H1 (cell line): ENCODE measurements around the gene GABARAPL2. TPM values are rescaled to one million over a fixed set of nuclear protein-coding genes. Genes with fewer than 3 reads are reported as not detected.

ENCODE experiments used
- CTCF ChIA-PET: fragments of 300-600 bp; sonication (Branson Sonifier 250); formaldehyde crosslinking; loops from one replicate; lab custom pipeline; 2021; ENCODE audit not compliant: partially characterized antibody; lab: Charles Lee
- POLR2A ChIA-PET: fragments of 300-600 bp; sonication (Branson Sonifier 250); formaldehyde crosslinking; loops from one replicate; lab custom pipeline; 2021; ENCODE audit warnings: inconsistent platforms; ENCODE audit not compliant: partially characterized antibody; lab: Charles Lee
- DNase-seq, 2 experiments: peaks; one replicate each; pipeline versions ENCODE4 v3.0.0 to v3.0.0-alpha.2; 2010 to 2022; ENCODE audit warnings: low spot score in 2 of 2, low read depth in 1 of 2, mixed read lengths in 1 of 2
- FAIRE-seq: peaks from 2 replicates; lab custom pipeline; 2011; peaks lifted over from hg19 to GRCh38; lab: Jason Lieb, UNC
- H2AFZ ChIP-seq: 2 replicates; pipeline ENCODE4 v1.8.1; 2012; ENCODE audit warnings: low read length, inconsistent platforms
- H2AK5ac ChIP-seq: 2 replicates; pipeline ENCODE4 v1.6.1; 2013; ENCODE audit warnings: low read depth, low read length
- H2BK120ac ChIP-seq: replicated peaks from 2 replicates; pipeline ENCODE3; 2013; ENCODE audit warnings: low read depth, low read length, inconsistent platforms
- H2BK12ac ChIP-seq: 2 replicates; pipeline ENCODE4 v1.6.1; 2013; ENCODE audit warnings: low read depth, low read length
- H2BK15ac ChIP-seq: 2 replicates; pipeline ENCODE4 v1.6.1; 2013; ENCODE audit warnings: low read length
- H2BK20ac ChIP-seq: 2 replicates; pipeline ENCODE4 v1.6.1; 2013; ENCODE audit warnings: low read length
- H2BK5ac ChIP-seq: 2 replicates; pipeline ENCODE4 v1.6.1; 2013; ENCODE audit warnings: low read depth, low read length
- H3K14ac ChIP-seq: 2 replicates; pipeline ENCODE4 v1.6.1; 2013; ENCODE audit warnings: inconsistent platforms; ENCODE audit not compliant: insufficient read length
- H3K18ac ChIP-seq: 2 replicates; pipeline ENCODE4 v1.6.1; 2013; ENCODE audit warnings: low read length; ENCODE audit errors: extremely low read depth
- H3K23ac ChIP-seq: 2 replicates; pipeline ENCODE4 v1.6.1; 2013; ENCODE audit warnings: inconsistent platforms; ENCODE audit not compliant: insufficient read length
- H3K23me2 ChIP-seq: 2 replicates; pipeline ENCODE4 v1.6.1; 2013; ENCODE audit warnings: low read depth, low read length
- H3K27ac ChIP-seq: 2 replicates; pipeline ENCODE4 v1.6.1; 2011; ENCODE audit warnings: low read depth, low read length, inconsistent platforms
- H3K27me3 ChIP-seq, 4 experiments: replicated peaks in 1 of 4; 1 replicate in 1 of 4; 2 replicates in 3 of 4; pipeline versions ENCODE4 v1.6.1 to v1.8.1; 2011 to 2013; ENCODE audit warnings: low read length in 3 of 4, mild to moderate bottlenecking in 3 of 4, inconsistent platforms in 2 of 4, mixed read lengths in 2 of 4, moderate library complexity in 1 of 4; ENCODE audit not compliant: control insufficient read depth in 3 of 4, insufficient read depth in 3 of 4; ENCODE audit errors: extremely low read depth in 1 of 4
- H3K36me3 ChIP-seq, 4 experiments: 2 replicates each; pipeline versions ENCODE4 v1.6.1 to v1.8.1; 2011 to 2013; ENCODE audit warnings: mild to moderate bottlenecking in 4 of 4, low read length in 3 of 4, moderate library complexity in 2 of 4, control low read depth in 1 of 4, inconsistent platforms in 1 of 4; ENCODE audit not compliant: insufficient read depth in 4 of 4, control insufficient read depth in 2 of 4
- H3K4ac ChIP-seq: replicated peaks from 2 replicates; pipeline ENCODE3; 2013; ENCODE audit warnings: low read length, low read depth, mixed read lengths, inconsistent platforms; ENCODE audit not compliant: insufficient read length
- H3K4me1 ChIP-seq, 4 experiments: replicated peaks in 1 of 4; 1 replicate in 1 of 4; 2 replicates in 3 of 4; pipeline versions ENCODE4 v1.6.1 to v1.8.1; 2011 to 2013; ENCODE audit warnings: low read length in 3 of 4, inconsistent platforms in 2 of 4, mixed read lengths in 1 of 4; ENCODE audit not compliant: insufficient read depth in 4 of 4, control insufficient read depth in 3 of 4
- H3K4me2 ChIP-seq, 2 experiments: 2 replicates each; pipeline versions ENCODE4 v1.6.1 to v1.8.1; 2011 to 2013; ENCODE audit warnings: low read depth in 2 of 2, low read length in 2 of 2, control low read depth in 1 of 2, inconsistent platforms in 1 of 2, mild to moderate bottlenecking in 1 of 2; ENCODE audit not compliant: insufficient read depth in 1 of 2
- H3K4me3 ChIP-seq, 4 experiments: fragments of 200-600, 300-600 bp in 1 of 4; sonication (generic), shearing (Covaris generic), sonication (Bioruptor Twin) in 1 of 4; 2 replicates each; pipeline versions ENCODE4 v1.5.1 to v1.8.1; 2011 to 2016; ENCODE audit warnings: low read length in 4 of 4, low read depth in 3 of 4, control low read depth in 2 of 4, inconsistent platforms in 2 of 4, mild to moderate bottlenecking in 2 of 4, mixed read lengths in 1 of 4, moderate library complexity in 1 of 4; ENCODE audit not compliant: insufficient read depth in 2 of 4; ENCODE audit errors: extremely low read depth in 1 of 4
- H3K56ac ChIP-seq: replicated peaks from 2 replicates; pipeline ENCODE3; 2013; ENCODE audit warnings: low read depth, mild to moderate bottlenecking, mixed read lengths, low read length, inconsistent platforms; ENCODE audit not compliant: insufficient read length
- H3K79me1 ChIP-seq: 2 replicates; pipeline ENCODE4 v1.6.1; 2013; ENCODE audit warnings: low read depth, low read length, control low read depth
- H3K79me2 ChIP-seq, 2 experiments: 2 replicates each; pipeline versions ENCODE4 v1.6.1 to v1.8.1; 2012 to 2013; ENCODE audit warnings: low read length in 2 of 2, mild to moderate bottlenecking in 2 of 2, inconsistent platforms in 1 of 2; ENCODE audit not compliant: insufficient read depth in 2 of 2, control insufficient read depth in 1 of 2
- H3K9ac ChIP-seq, 4 experiments: replicated peaks in 1 of 4; 1 replicate in 1 of 4; 2 replicates in 3 of 4; pipeline versions ENCODE4 v1.6.1 to v1.8.1; 2011 to 2013; ENCODE audit warnings: low read depth in 3 of 4, low read length in 3 of 4, control low read depth in 2 of 4, mild to moderate bottlenecking in 2 of 4, moderate library complexity in 2 of 4, inconsistent platforms in 1 of 4; ENCODE audit errors: extremely low read depth in 1 of 4
- H3K9me3 ChIP-seq, 2 experiments: 2 replicates each; pipeline versions ENCODE4 v1.6.1 to v1.8.1; 2012 to 2013; ENCODE audit warnings: mild to moderate bottlenecking in 2 of 2, moderate library complexity in 2 of 2, control low read depth in 1 of 2, inconsistent platforms in 1 of 2, low read depth in 1 of 2, low read length in 1 of 2, mixed read lengths in 1 of 2; ENCODE audit not compliant: insufficient read depth in 2 of 2
- H4K20me1 ChIP-seq, 2 experiments: replicated peaks in 1 of 2; 2 replicates each; pipeline versions ENCODE3 to v1.8.1; 2011 to 2013; ENCODE audit warnings: inconsistent platforms in 2 of 2, low read length in 2 of 2, mild to moderate bottlenecking in 1 of 2; ENCODE audit not compliant: insufficient read depth in 2 of 2, control insufficient read depth in 1 of 2
- H4K5ac ChIP-seq: 2 replicates; pipeline ENCODE4 v1.6.1; 2013; ENCODE audit warnings: low read length, low read depth, mixed read lengths, inconsistent platforms; ENCODE audit not compliant: insufficient read length
- H4K8ac ChIP-seq: 2 replicates; pipeline ENCODE4 v1.8.0; 2013; ENCODE audit warnings: mild to moderate bottlenecking, moderate library complexity, low read length, inconsistent platforms; ENCODE audit not compliant: insufficient read depth; ENCODE audit errors: extremely low read depth
- H4K91ac ChIP-seq: replicated peaks from 2 replicates; pipeline ENCODE3; 2013; ENCODE audit warnings: low read length, mixed read lengths, inconsistent platforms; ENCODE audit not compliant: insufficient read length
- CBX8 ChIP-seq: fragments of 300-800, 300-1000 bp; sonication (generic); IDR thresholded peaks from 2 replicates; pipeline ENCODE4 v1.7.1; 2016; ENCODE audit warnings: low read depth, low read length, borderline replicate concordance
- FOSL1 ChIP-seq: IDR thresholded peaks from 2 replicates; pipeline ENCODE4 v1.6.1; 2011; ENCODE audit warnings: mild to moderate bottlenecking, low read depth, low read length, moderate library complexity; ENCODE audit not compliant: insufficient read depth
- SIN3A ChIP-seq, 2 experiments: IDR thresholded peaks in 1 of 2; conservative IDR thresholded peaks in 1 of 2; 2 replicates each; pipeline ENCODE4 v1.6.1; 2011 to 2012; ENCODE audit warnings: low read length in 2 of 2, improper control_type of control experiment in 1 of 2, low read depth in 1 of 2, mild to moderate bottlenecking in 1 of 2
- ZNF274 ChIP-seq: IDR thresholded peaks from 2 replicates; pipeline ENCODE4 v1.7.0; 2012; ENCODE audit warnings: low read length, borderline replicate concordance; ENCODE audit errors: extremely low read depth
- WGBS, 2 experiments: shearing (Covaris generic) in 1 of 2; methylation state at CpG; one replicate each; pipeline versions ENCODE4 v1.1.6 to v1.1.7; 2013 to 2015; ENCODE audit warnings: low lambda C conversion rate in 2 of 2, mixed read lengths in 2 of 2, inconsistent platforms in 1 of 2, low coverage in 1 of 2, missing lambda C conversion rate in 1 of 2; ENCODE audit not compliant: insufficient replicate concordance in 2 of 2, insufficient coverage in 1 of 2, insufficient read length in 1 of 2; ENCODE audit errors: extremely low coverage in 1 of 2, missing lambda C conversion rate in 1 of 2; 5-methylcytosine and 5-hydroxymethylcytosine counted together
- polyA plus RNA-seq, 7 experiments: library from polyadenylated mRNA; depleted of rRNA in 3 of 7; stranded (reverse) in 5 of 7; unstranded in 2 of 7; fragments of >200 nt in 5 of 7; fragments of 200-250 nt in 2 of 7; gene quantifications; 1 replicate in 5 of 7; 2 replicates in 1 of 7; 4 replicates in 1 of 7; pipeline versions ENCODE4 v1.2.1 to v1.2.3, GENCODE V29; 2011 to 2013; ENCODE audit warnings: missing spikeins in 2 of 7, mixed read lengths in 2 of 7
- total RNA-seq: library from RNA; stranded (reverse); fragmentation: NEBNext Ultra II Directional; extraction: Animal tissue kit (Norgen Biotek cat#: 25700); gene quantifications from 2 replicates; pipeline ENCODE4 v1.2.1, GENCODE V29; 2021

GABARAPL2 gene
- total and polyA plus RNA-seq, 2 of the 8 experiments (the other 6 are each of a cell fraction or from before 2014, with no cell fraction given), result 65.8 to 71.3 TPM

- FAIRE-seq, result no peak
- Histone ChIP-seq H2BK120ac (peak overlapping the region; percentile 86), H3K23me2 (peaks cover 9% of the 10 kb centered on the region)
- no peak for DNase-seq
- no peak for TF ChIP-seq FOSL1
- TF ChIP-seq SIN3A (conservative IDR thresholded peaks at IDR 0.05 in 1 of 2, IDR thresholded peaks at IDR 0.05 in 1 of 2; ENCODE audit: low read depth in 1 of 2, low read length in 2 of 2), result 0 out of 4 replicates have a peak, but pooled peaks of 1 of the 2 experiments have one; percentile 29
- no peak for TF ChIP-seq CBX8
- no peak for TF ChIP-seq ZNF274
- TF ChIP-seq, all 59 proteins: peak for 1
- Histone ChIP-seq H4K91ac (no peak overlapping the region), H2BK12ac (no peak overlapping the region), H3K27me3 (no peaks in the 10 kb centered on the region), H2BK15ac (no peak overlapping the region), H2BK20ac (no peak overlapping the region), H3K4me3 (peak overlapping the region; percentile 80 to 94 (median 88)), H3K56ac (no peak overlapping the region), H3K27ac (no peak overlapping the region), H3K14ac (no peak overlapping the region), H3K79me1 (peaks cover 3% of the 10 kb centered on the region; the same call in 1 of the 2 replicates), H2AFZ (peak overlapping the region; percentile 95), H4K20me1 (peaks cover 5 to 7% of the 10 kb centered on the region in 2 experiments), H3K9me3 (no peaks in the 10 kb centered on the region), H3K4me1 (peaks cover 1 to 8% (median 3%) of the 10 kb centered on the region in 4 experiments; a peak in 5 of 7 replicates), H2BK5ac (no peak overlapping the region), H2AK5ac (no peak overlapping the region), H3K4me2 (peak overlapping the region; percentile 90 to 95), H3K4ac (no peak overlapping the region), H4K8ac (no peak overlapping the region), H3K9ac (peak overlapping the region in 2 of 4 experiments; percentile 1 to 25; a peak in 1 of 7 replicates), H3K18ac (no peak overlapping the region), H3K23ac (no peak overlapping the region), H3K79me2 (peaks cover 0 to 13% of the 10 kb centered on the region in 2 experiments; a peak in 2 of 4 replicates), H3K36me3 (peaks cover 2 to 26% (median 17%) of the 10 kb centered on the region in 4 experiments; a peak in 7 of 8 replicates), H4K5ac (no peak overlapping the region)
- 40% methylated on average over 15 of the region's 15 CpGs; no CpG with 5 or more reads in 1 of the 2 experiments for WGBS, 2 experiments
- CTCF ChIA-PET, result interaction anchor here (1.8 to 9.4 kb wide), 4 partner anchors 15 to 95 kb away, joined by 4 to 96 read pairs (median 12); no protein-coding TSS in a partner anchor
- POLR2A ChIA-PET, result interaction anchor here (1.0 to 3.6 kb wide), 6 partner anchors 9 to 132 kb away, joined by 4 to 21 read pairs (median 9); partner anchors contain the start of genes ADAT1, CFDP1 and TMEM231
These were observed 539 bp upstream of the GABARAPL2 start for GRCh38 chr16:75565640-75566039.
